ENCODE measurements around the gene TMEM130.
"Not testable (repeated sequence)": the region's sequence is repeated elsewhere in the genome, so short reads cannot be mapped to it uniquely, and the experiment has no call there.

TMEM130 gene

GRCh38 chr7:98877692-98878364 lies 8.0 kb upstream of the TMEM130 start:
- no peak for DNase-seq (ENCODE audit: low read depth in 2 of 2)

GRCh38 chr7:98877146-98877545 lies 7.3 kb upstream of the TMEM130 start:
- DNase-seq (ENCODE audit: low read depth in 2 of 2): no peak

GRCh38 chr7:98875501-98875900 lies 5.7 kb upstream of the TMEM130 start:
- no peak for DNase-seq (ENCODE audit: low read depth in 2 of 2)

- DNase-seq (ENCODE audit: low read depth in 2 of 2): no peak
Observed at GRCh38 chr7:98874942-98875341, 5.1 kb upstream of the TMEM130 start.

- not testable (repeated sequence) for DNase-seq (ENCODE audit: low read depth in 2 of 2)
Observed at GRCh38 chr7:98873610-98874009, 3.8 kb upstream of the TMEM130 start.

- DNase-seq (ENCODE audit: low read depth in 2 of 2): peak in 1 of 2 donors; percentile 19
Observed at GRCh38 chr7:98872328-98872924, 2.6 kb upstream of the TMEM130 start.

GRCh38 chr7:98870807-98871491 lies 1.1 kb upstream of the TMEM130 start:
- DNase-seq (ENCODE audit: low read depth in 2 of 2): no peak

- DNase-seq (ENCODE audit: low read depth in 2 of 2): peak in 1 of 2 donors; percentile 58
Observed at GRCh38 chr7:98870121-98870651, 372 bp upstream of the TMEM130 start.

- no peak for DNase-seq (ENCODE audit: low read depth in 2 of 2)
Observed at GRCh38 chr7:98869027-98869596, 702 bp downstream of the TMEM130 start.

- DNase-seq (ENCODE audit: low read depth in 2 of 2): no peak
Observed at GRCh38 chr7:98868450-98868849, 1.4 kb downstream of the TMEM130 start.

- DNase-seq (ENCODE audit: low read depth in 2 of 2): no peak
Observed at GRCh38 chr7:98866765-98867164, 3.0 kb downstream of the TMEM130 start.

GRCh38 chr7:98866351-98866750 lies 3.5 kb downstream of the TMEM130 start:
- DNase-seq (ENCODE audit: low read depth in 2 of 2): no peak

GRCh38 chr7:98864731-98865453 lies 4.9 kb downstream of the TMEM130 start:
- no peak for DNase-seq (ENCODE audit: low read depth in 2 of 2)

GRCh38 chr7:98863601-98864000 lies 6.2 kb downstream of the TMEM130 start:
- DNase-seq (ENCODE audit: low read depth in 2 of 2): no peak

GRCh38 chr7:98862716-98863420 lies 6.9 kb downstream of the TMEM130 start:
- no peak for DNase-seq (ENCODE audit: low read depth in 2 of 2)

GRCh38 chr7:98862203-98862602 lies 7.6 kb downstream of the TMEM130 start:
- no peak for DNase-seq (ENCODE audit: low read depth in 2 of 2)

GRCh38 chr7:98860071-98860470 lies 9.7 kb downstream of the TMEM130 start:
- no peak for DNase-seq (ENCODE audit: low read depth in 2 of 2)

GRCh38 chr7:98855610-98856422 lies 14.0 kb downstream of the TMEM130 start:
- no peak for DNase-seq (ENCODE audit: low read depth in 2 of 2)

GRCh38 chr7:98852826-98853225 lies 17.0 kb downstream of the TMEM130 start:
- no peak for DNase-seq (ENCODE audit: low read depth in 2 of 2)

- no peak for DNase-seq (ENCODE audit: low read depth in 2 of 2)
Observed at GRCh38 chr7:98848918-98849317, 20.9 kb downstream of the TMEM130 start.
